Type B pancreatic cell (in vitro differentiated cells): ENCODE data around the gene CDC42EP2. TPM values are rescaled to one million over a fixed set of nuclear protein-coding genes. Genes with fewer than 3 reads are reported as not detected.

Experiments
- DNase-seq: peaks from one replicate; pipeline ENCODE4 v3.0.0; 2021; ENCODE audit warnings: mixed read lengths; ENCODE audit not compliant: unreplicated experiment; ENCODE audit errors: extremely low spot score
- H3K27ac Mint-ChIP-seq: 2 replicates; pipeline ENCODE4 v1.8.0; 2021; ENCODE audit warnings: mild to moderate bottlenecking, mixed read lengths
- H3K27me3 Mint-ChIP-seq: 2 replicates; pipeline ENCODE4 v1.8.0; 2021; ENCODE audit warnings: mixed read lengths
- H3K36me3 Mint-ChIP-seq: 2 replicates; pipeline ENCODE4 v1.8.0; 2021; ENCODE audit warnings: mixed read lengths
- H3K4me1 Mint-ChIP-seq: one replicate; pipeline ENCODE4 v1.8.0; 2021; ENCODE audit warnings: mixed read lengths; ENCODE audit not compliant: unreplicated experiment
- H3K4me3 Mint-ChIP-seq: 2 replicates; pipeline ENCODE4 v1.8.0; 2021; ENCODE audit warnings: mild to moderate bottlenecking, mixed read lengths
- H3K9me3 Mint-ChIP-seq: 2 replicates; pipeline ENCODE4 v1.8.0; 2021; ENCODE audit warnings: mixed read lengths
- total RNA-seq: library from RNA; stranded (reverse); gene quantifications from 2 replicates; pipeline ENCODE4 v1.2.1, GENCODE V29; 2021; ENCODE audit warnings: low replicate concordance
- TF ChIP-seq, protein P1 (sequence below): fragments of 200-600 bp; sonication (generic); conservative IDR thresholded peaks from 2 replicates; pipeline ENCODE4 v1.5.0; 2021; ENCODE audit warnings: antibody characterized with exemption, mild to moderate bottlenecking

Gene CDC42EP2
- total RNA-seq, 1 donor from 2014 or later: 9.4 TPM

DNA sequence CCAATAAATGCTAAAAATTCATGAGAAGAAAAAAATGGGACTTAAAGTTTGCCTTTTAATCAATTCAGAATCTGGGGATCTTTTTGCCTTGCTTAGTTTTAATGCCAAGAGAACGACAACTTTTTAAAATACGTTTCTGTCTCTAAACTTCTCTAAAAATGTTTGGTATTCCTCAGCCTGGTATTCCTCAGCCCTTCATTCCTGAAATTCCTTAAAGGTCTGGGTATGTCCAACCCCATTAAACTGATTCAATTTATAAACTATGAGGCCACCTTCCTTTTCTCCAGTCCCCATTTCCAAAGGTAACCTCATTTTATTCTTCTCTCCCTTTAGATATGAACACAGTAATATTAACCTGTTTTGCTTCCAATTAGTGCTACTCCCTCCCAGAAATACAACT is 36.3 kb upstream of the CDC42EP2 start:
- H3K9me3 Mint-ChIP-seq: no peaks in the 10 kb centered on the region
- H3K4me3 Mint-ChIP-seq: no peak overlapping the region
- H3K27ac Mint-ChIP-seq: no peak overlapping the region
- peaks cover 7% of the 10 kb centered on the region for H3K36me3 Mint-ChIP-seq
- H3K4me1 Mint-ChIP-seq: peaks cover 7% of the 10 kb centered on the region
- DNase-seq: no peak
- H3K27me3 Mint-ChIP-seq: no peaks in the 10 kb centered on the region
- TF ChIP-seq, protein P1, sequence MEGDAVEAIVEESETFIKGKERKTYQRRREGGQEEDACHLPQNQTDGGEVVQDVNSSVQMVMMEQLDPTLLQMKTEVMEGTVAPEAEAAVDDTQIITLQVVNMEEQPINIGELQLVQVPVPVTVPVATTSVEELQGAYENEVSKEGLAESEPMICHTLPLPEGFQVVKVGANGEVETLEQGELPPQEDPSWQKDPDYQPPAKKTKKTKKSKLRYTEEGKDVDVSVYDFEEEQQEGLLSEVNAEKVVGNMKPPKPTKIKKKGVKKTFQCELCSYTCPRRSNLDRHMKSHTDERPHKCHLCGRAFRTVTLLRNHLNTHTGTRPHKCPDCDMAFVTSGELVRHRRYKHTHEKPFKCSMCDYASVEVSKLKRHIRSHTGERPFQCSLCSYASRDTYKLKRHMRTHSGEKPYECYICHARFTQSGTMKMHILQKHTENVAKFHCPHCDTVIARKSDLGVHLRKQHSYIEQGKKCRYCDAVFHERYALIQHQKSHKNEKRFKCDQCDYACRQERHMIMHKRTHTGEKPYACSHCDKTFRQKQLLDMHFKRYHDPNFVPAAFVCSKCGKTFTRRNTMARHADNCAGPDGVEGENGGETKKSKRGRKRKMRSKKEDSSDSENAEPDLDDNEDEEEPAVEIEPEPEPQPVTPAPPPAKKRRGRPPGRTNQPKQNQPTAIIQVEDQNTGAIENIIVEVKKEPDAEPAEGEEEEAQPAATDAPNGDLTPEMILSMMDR: no peak

DNA sequence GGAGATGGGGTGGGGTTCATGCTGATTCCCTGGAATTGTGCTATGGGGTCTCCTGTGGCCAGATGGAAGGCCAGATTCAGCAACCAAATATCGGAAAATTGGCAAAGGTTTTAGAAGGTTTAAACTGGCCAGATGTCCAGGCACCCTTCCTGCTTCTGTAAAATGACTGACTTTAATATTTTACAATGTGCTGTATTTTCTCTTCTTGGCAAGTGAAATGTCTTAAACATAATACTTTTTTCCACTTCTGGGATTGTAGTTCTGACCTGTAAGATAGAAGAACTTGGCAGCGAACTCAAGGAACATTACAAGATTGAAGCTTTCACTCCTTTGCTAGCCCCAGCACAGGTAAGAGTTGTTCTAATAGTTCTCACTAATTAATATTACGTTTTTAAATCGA is 35.4 kb upstream of the CDC42EP2 start:
- no peak for DNase-seq
- Mint-ChIP-seq H3K27me3 (no peaks in the 10 kb centered on the region), H3K4me3 (no peak overlapping the region), H3K4me1 (peaks cover 7% of the 10 kb centered on the region), H3K36me3 (peaks cover 7% of the 10 kb centered on the region), H3K27ac (peak overlapping the region; percentile 52), H3K9me3 (no peaks in the 10 kb centered on the region)
- TF ChIP-seq, protein P1: no peak

DNA sequence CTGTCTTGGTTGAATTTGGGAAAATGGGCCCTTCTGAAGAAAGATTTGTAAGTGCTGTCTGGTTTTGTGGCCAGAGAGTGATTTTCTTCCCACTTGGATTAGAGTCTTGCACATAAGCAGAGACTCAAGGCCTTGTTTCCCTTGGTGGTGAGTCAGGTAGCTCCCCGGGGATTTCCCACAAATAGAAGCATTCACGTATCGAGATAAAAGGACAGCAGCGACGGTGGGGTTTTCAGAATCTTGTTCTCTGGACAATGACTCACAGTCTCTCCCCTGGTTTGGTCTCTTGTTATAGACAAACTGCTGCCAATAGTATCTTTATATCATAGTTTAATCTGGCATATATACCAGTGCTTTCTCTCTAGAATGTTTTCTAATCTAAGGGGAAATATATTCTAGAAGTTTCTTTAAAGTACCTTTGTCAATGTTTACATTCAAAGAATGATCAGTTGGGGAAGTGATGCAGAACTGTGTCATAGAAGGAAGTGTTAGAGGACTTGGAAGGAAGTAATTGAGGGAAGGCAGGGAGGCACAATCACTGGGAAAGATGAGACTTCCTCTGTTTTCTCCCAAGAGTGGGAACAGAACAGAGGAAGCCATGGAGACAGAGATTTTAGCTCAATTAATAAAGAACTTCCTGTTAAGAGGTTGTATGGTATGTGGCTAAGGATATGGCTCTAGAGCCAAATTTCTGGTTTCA is 34.8 kb upstream of the CDC42EP2 start:
- H3K27ac Mint-ChIP-seq: peak overlapping the region; percentile 52

DNA sequence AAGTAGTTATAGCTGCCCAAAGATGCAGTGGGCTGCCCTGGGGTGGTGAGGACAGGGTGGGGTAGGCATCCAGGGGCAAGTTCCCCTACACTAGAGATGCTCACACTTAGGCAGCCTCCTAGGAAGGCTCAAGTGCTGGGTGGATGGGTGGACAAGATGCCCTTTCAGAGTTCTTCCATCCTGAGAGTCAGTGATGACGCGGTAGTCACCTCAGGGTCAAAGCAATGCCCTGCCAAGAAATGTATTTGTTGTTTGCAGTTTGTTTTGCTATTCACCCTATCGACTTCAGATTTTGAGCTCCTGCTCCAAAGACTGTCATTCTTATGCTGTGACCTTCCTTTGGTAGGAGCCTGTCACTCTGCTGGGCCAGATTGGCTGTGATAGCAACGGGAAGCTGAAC is 34.0 kb upstream of the CDC42EP2 start:
- no peaks in the 10 kb centered on the region for H3K4me1 Mint-ChIP-seq
- no peak for DNase-seq
- H3K27ac Mint-ChIP-seq: no peak overlapping the region
- H3K36me3 Mint-ChIP-seq: peaks cover 7% of the 10 kb centered on the region
- H3K9me3 Mint-ChIP-seq: no peaks in the 10 kb centered on the region
- no peak overlapping the region for H3K4me3 Mint-ChIP-seq
- TF ChIP-seq, protein P1: no peak
- H3K27me3 Mint-ChIP-seq: no peaks in the 10 kb centered on the region

More for the DNA sequence above, 34.8 kb upstream of the CDC42EP2 start:
- no peaks in the 10 kb centered on the region for H3K9me3 Mint-ChIP-seq
- TF ChIP-seq, protein P1: no peak
- H3K27me3 Mint-ChIP-seq: no peaks in the 10 kb centered on the region
- H3K4me1 Mint-ChIP-seq: peaks cover 6% of the 10 kb centered on the region
- DNase-seq: no peak
- peaks cover 7% of the 10 kb centered on the region for H3K36me3 Mint-ChIP-seq
- no peak overlapping the region for H3K4me3 Mint-ChIP-seq

DNA sequence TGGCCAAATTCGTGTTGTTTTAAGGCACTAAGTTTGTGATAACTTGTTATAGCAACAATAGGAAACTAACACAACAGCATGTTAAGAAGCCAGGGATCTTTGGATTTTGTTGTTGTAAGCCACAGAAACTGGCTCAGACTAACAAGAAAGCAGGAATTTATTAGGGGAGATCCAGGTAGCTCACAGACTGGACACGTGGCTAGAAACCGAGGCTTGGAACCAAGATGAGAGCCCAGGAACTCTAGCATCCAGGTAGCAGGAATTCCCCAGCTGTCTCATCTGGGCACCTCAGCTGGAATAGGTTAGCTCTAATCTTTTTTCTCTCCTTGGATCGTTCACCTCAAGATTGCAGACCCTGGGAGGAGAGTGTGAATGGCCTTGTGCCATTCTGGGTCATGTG is 28.0 kb upstream of the CDC42EP2 start:
- DNase-seq: no peak
- TF ChIP-seq, protein P1: no peak
- H3K36me3 Mint-ChIP-seq: peaks cover 17% of the 10 kb centered on the region

More for the DNA sequence above, 28.0 kb upstream of the CDC42EP2 start:
- Mint-ChIP-seq H3K9me3 (no peaks in the 10 kb centered on the region), H3K27ac (no peak overlapping the region), H3K4me1 (peaks cover 13% of the 10 kb centered on the region), H3K4me3 (no peak overlapping the region), H3K27me3 (no peaks in the 10 kb centered on the region)
